ENCODE results near the gene ACADM.

ACADM gene

DNA sequence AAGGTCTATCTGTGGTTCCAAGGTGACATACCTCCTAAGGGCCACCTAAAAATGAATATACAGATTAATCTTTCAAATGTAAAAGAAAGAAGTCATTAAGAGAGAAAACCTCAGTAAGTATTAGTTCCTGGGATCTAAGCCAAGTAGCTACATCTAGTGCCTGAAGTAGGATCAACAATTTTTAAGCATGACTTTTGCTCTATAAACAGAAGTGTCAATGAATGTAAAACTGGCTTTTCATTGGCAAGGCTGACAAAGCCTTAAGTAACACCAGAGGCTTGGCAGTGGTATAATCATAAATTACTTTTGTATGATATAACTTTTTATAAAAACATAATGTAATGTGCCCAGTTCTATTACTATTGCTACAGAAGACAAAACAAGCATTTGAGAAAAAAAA, 12.2 kb upstream of the ACADM start:
- Histone ChIP-seq H3K9me2 (replicated peaks; ENCODE audit: insufficient read depth, low read length) (no peaks in the 10 kb centered on the region), H3K4me1 (ENCODE audit: low read length) (no peaks in the 10 kb centered on the region), H3K9ac (ENCODE audit: low read length) (no peak overlapping the region), H2AFZ (ENCODE audit: low read length) (no peak overlapping the region), H3K79me2 (ENCODE audit: low read length) (no peaks in the 10 kb centered on the region), H3K27me3 (replicated peaks; ENCODE audit: insufficient read depth, low read length) (no peaks in the 10 kb centered on the region), H3K27ac (ENCODE audit: low read length) (no peak overlapping the region), H4K20me1 (ENCODE audit: insufficient read depth, low read length) (no peaks in the 10 kb centered on the region), H3K4me3 (ENCODE audit: low read length) (no peak overlapping the region), H3K36me3 (replicated peaks; ENCODE audit: insufficient read depth, low read length) (no peaks in the 10 kb centered on the region), H3K4me2 (ENCODE audit: low read depth, low read length) (no peak overlapping the region), H3K9me3 (replicated peaks; ENCODE audit: insufficient read depth, low read length) (no peaks in the 10 kb centered on the region), H3F3A (ENCODE audit: insufficient read depth, low read length) (no peaks in the 10 kb centered on the region)
- no peak for DNase-seq
- TF ChIP-seq, protein P1, sequence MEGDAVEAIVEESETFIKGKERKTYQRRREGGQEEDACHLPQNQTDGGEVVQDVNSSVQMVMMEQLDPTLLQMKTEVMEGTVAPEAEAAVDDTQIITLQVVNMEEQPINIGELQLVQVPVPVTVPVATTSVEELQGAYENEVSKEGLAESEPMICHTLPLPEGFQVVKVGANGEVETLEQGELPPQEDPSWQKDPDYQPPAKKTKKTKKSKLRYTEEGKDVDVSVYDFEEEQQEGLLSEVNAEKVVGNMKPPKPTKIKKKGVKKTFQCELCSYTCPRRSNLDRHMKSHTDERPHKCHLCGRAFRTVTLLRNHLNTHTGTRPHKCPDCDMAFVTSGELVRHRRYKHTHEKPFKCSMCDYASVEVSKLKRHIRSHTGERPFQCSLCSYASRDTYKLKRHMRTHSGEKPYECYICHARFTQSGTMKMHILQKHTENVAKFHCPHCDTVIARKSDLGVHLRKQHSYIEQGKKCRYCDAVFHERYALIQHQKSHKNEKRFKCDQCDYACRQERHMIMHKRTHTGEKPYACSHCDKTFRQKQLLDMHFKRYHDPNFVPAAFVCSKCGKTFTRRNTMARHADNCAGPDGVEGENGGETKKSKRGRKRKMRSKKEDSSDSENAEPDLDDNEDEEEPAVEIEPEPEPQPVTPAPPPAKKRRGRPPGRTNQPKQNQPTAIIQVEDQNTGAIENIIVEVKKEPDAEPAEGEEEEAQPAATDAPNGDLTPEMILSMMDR (IDR thresholded peaks at IDR 0.05; ENCODE audit: low read length), result no peak
- TF ChIP-seq EZH2 (optimal IDR thresholded peaks at IDR 0.05; ENCODE audit: low read depth, low read length), result no peak
- TF ChIP-seq EZH2phosphoT487 (IDR thresholded peaks at IDR 0.05; ENCODE audit: low read length), result no peak

DNA sequence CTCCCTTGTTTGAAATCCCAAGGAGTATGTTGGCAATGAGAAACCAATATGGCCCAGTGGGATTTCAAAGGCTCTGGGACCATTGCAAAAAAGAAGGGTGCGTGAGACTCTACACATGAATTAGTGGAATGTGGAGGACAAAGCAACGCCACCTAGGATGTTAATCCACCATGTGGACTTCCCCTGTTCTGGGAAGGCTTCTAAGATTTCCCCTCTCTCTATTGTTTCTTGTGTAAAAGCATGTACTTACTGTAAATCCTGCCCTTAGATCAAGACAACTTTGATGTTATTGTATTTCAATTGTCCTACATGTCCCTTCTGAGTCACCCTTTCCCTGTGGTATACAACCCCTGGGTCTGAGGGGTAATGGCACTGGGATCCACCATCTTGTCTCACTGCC, 4.7 kb upstream of the ACADM start:
- H3K4me2 ChIP-seq (ENCODE audit: low read depth, low read length), result no peak overlapping the region
- H3K79me2 ChIP-seq (ENCODE audit: low read length), result peaks cover 3% of the 10 kb centered on the region
- no peaks in the 10 kb centered on the region for H3K9me3 ChIP-seq (replicated peaks; ENCODE audit: insufficient read depth, low read length)

DNA sequence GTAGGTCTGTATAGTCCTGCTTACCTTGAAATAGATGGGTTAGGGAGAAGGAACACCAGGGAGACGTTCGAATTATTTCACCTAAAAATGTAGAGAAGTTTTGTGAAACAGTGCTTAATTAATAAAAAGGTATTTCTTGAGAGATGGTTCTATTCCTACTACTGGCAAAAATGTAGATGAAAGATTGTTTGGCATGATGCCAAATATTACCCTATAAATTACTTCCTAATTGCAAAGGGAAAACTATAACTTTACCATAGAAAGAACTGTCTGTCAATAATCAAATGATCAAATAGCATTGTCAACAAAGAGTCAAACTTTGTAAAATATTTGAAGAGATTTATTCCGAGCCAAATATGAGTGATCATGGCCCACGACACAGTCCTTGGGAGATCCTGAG, 4.2 kb upstream of the ACADM start:
- no peak overlapping the region for H3K4me3 ChIP-seq (ENCODE audit: low read length)
- TF ChIP-seq, protein P1 (IDR thresholded peaks at IDR 0.05; ENCODE audit: low read length), result no peak
- TF ChIP-seq EZH2phosphoT487 (IDR thresholded peaks at IDR 0.05; ENCODE audit: low read length), result no peak
- no peaks in the 10 kb centered on the region for H3K36me3 ChIP-seq (replicated peaks; ENCODE audit: insufficient read depth, low read length)
- H3K4me1 ChIP-seq (ENCODE audit: low read length), result no peaks in the 10 kb centered on the region
- no peaks in the 10 kb centered on the region for H4K20me1 ChIP-seq (ENCODE audit: insufficient read depth, low read length)
- H3F3A ChIP-seq (ENCODE audit: insufficient read depth, low read length), result 0 out of 2 replicates have a peak, but pooled peaks cover 5% of the 10 kb centered on the region
- no peaks in the 10 kb centered on the region for H3K9me3 ChIP-seq (replicated peaks; ENCODE audit: insufficient read depth, low read length)
- no peak overlapping the region for H3K9ac ChIP-seq (ENCODE audit: low read length)
- no peak overlapping the region for H3K4me2 ChIP-seq (ENCODE audit: low read depth, low read length)
- H3K79me2 ChIP-seq (ENCODE audit: low read length), result peaks cover 8% of the 10 kb centered on the region
- no peak for DNase-seq
- H3K27ac ChIP-seq (ENCODE audit: low read length), result no peak overlapping the region
- no peaks in the 10 kb centered on the region for H3K9me2 ChIP-seq (replicated peaks; ENCODE audit: insufficient read depth, low read length)
- H2AFZ ChIP-seq (ENCODE audit: low read length), result no peak overlapping the region
- no peaks in the 10 kb centered on the region for H3K27me3 ChIP-seq (replicated peaks; ENCODE audit: insufficient read depth, low read length)

More for the DNA sequence above, 4.7 kb upstream of the ACADM start:
- Histone ChIP-seq H3F3A (ENCODE audit: insufficient read depth, low read length) (0 out of 2 replicates have a peak, but pooled peaks cover 3% of the 10 kb centered on the region), H3K27ac (ENCODE audit: low read length) (no peak overlapping the region), H3K9me2 (replicated peaks; ENCODE audit: insufficient read depth, low read length) (no peaks in the 10 kb centered on the region), H3K36me3 (replicated peaks; ENCODE audit: insufficient read depth, low read length) (no peaks in the 10 kb centered on the region), H3K4me3 (ENCODE audit: low read length) (no peak overlapping the region), H3K9ac (ENCODE audit: low read length) (no peak overlapping the region), H4K20me1 (ENCODE audit: insufficient read depth, low read length) (no peaks in the 10 kb centered on the region), H2AFZ (ENCODE audit: low read length) (no peak overlapping the region), H3K27me3 (replicated peaks; ENCODE audit: insufficient read depth, low read length) (no peaks in the 10 kb centered on the region), H3K4me1 (ENCODE audit: low read length) (no peaks in the 10 kb centered on the region)
- TF ChIP-seq, protein P1 (IDR thresholded peaks at IDR 0.05; ENCODE audit: low read length), result no peak
- no peak for TF ChIP-seq EZH2phosphoT487 (IDR thresholded peaks at IDR 0.05; ENCODE audit: low read length)
- TF ChIP-seq EZH2 (optimal IDR thresholded peaks at IDR 0.05; ENCODE audit: low read depth, low read length), result no peak
- no peak for DNase-seq

Measured in MM.1S (cell line).